ENCODE data around the gene TATDN2.
A peak's percentile ranks its signal among the peaks of the same experiment; 100 is the strongest.

The TATDN2 gene, protein sequence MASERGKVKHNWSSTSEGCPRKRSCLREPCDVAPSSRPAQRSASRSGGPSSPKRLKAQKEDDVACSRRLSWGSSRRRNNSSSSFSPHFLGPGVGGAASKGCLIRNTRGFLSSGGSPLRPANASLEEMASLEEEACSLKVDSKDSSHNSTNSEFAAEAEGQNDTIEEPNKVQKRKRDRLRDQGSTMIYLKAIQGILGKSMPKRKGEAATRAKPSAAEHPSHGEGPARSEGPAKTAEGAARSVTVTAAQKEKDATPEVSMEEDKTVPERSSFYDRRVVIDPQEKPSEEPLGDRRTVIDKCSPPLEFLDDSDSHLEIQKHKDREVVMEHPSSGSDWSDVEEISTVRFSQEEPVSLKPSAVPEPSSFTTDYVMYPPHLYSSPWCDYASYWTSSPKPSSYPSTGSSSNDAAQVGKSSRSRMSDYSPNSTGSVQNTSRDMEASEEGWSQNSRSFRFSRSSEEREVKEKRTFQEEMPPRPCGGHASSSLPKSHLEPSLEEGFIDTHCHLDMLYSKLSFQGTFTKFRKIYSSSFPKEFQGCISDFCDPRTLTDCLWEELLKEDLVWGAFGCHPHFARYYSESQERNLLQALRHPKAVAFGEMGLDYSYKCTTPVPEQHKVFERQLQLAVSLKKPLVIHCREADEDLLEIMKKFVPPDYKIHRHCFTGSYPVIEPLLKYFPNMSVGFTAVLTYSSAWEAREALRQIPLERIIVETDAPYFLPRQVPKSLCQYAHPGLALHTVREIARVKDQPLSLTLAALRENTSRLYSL

DNA sequence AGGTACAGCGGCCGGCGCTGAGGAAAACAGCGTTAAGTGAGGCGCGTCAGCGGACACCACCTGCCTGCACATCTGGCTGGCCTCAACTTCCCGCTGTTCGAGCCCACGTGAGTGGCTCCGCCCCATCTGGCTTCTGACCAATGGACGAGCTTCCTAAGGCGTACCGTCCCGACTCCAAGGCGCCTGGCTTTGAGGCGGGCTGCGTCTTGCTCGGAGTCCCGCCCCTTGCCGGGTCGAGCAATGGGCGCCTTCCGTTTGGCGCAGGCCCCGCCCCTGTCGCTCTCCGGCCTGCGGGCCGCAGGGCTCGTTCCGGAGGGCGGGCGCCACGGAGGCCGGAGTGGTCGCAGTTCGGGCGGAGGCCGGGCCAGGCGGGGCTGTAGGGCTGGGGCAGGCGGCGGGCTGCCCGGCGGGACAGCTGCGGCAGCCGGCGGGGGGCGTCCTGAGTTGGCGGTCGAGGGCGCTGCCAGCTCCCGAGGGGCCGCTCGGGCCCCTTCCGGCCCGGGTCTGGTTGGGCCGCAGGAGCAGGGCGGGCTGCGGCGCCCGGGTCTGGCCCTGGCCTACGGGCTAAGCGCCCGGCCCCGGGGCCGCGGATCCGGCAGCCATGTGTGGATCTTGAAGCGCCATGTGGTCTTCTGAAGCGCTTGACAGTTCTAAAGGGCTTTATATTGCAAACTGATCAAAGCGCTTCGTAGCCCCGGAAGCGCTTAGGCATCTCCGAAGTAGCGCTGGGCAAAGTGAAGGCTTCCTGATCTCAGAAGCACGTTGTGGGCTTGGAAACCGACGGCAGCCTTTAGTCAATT lies at the start of gene TATDN2:
TSS of gene TATDN2 (plus strand) at position 276 of the 800 bp plus-strand sequence. CDS start 742 bp downstream, outside the sequence.
- DNase-seq (ENCODE audit: low read depth in 3 of 3, low spot score in 1 of 3): peak; percentile 84 to 86 (median 85)

DNA sequence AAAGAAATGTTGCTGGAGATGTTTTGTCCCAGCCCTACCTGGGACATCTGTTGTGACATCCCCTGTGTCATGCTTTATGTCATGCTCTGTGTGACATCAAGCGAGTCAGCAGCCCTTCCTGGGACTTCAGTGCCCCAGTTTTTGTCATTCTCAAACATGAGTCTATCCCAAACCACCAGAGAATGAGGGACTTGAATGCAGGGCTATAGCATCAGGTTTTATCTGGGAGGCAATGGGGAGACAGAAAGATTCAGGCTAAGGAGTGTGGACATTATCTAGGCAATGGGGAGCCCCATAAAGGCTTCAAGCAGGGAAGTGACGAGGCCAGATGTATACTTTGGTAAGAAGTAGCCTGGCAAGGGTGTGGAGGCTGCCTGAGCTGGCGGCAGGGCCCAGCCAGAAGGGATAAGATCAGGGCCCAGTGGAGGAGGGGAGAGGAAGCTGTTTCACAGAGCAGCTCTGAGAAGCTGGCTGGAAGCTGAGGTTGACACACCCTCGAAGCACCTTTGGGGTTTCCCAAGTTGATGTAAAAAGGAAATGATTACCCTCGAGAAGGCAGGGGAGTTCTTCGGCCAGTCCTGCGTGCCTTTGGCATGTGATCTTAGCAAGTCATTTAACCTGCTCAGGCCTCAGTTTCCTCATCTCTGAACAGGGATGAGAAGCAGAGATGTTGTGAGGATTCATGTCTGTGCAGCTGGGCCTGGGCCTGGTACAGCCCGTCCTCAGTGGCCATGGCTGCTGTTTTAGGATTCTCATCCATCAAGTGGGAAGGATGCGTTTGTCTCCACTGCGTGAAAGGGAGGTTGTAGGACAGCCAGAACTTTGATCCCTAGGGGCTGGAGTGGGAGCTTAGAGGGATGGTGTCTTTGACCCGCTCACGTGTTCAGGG lies 49.3 kb upstream of the TATDN2 start:
- DNase-seq (ENCODE audit: low read depth in 3 of 3, low spot score in 1 of 3): peak in 2 of 3 donors; percentile 57 to 66

DNA sequence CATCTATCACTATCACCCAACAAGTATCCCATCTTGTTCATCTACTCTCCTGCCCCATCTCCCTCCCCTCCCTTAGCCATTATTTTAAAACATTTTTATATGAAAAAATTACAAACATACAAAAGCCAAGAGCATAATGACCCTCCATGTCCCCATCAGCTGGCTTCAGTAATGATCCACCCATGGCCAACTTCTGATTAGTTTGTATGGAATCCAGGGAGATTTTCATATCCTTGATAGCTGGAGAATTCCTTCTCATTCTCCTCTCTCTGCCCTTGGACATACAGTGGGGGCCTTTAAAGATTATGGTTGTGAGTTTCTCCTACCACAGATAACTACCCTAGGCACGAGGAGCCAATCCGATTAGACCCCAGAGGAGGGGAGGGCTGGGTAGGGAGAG lies 43.3 kb upstream of the TATDN2 start:
- no peak for DNase-seq (ENCODE audit: low read depth in 3 of 3, low spot score in 1 of 3)

DNA sequence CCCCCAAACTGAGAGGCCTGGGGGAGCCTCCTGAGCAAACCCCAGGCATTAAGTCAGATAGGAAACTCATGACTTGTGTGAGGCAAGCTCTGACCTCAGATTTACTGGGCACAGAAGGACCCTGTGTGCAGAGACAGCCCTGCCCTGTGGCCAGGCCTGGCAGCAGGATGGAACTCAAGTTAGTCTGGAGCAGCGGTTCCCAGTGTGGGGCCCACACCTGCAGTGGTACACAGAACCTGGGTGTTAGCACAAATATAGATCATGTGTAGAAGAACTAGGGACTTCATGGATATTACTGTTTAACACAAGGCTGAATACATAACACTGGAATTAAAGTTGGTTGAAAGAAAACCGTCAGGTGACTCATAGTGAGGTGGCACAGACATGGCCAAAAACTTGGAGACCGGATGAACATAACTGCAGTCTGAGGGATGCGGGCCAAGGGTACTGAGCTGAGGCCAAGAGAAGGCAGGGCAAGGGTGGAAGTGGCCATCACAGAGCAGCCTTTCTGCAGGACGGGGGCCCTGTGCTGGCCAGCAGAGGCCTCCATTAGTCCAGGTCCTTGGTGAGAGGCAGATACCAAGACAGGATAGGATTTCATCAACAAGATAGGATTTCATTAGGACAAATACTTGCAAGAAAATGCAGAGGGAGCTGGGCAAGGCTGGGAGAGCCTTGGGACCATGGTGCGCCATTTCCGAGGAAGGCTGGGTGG lies 42.7 kb upstream of the TATDN2 start:
- no peak for DNase-seq (ENCODE audit: low read depth in 3 of 3, low spot score in 1 of 3)

DNA sequence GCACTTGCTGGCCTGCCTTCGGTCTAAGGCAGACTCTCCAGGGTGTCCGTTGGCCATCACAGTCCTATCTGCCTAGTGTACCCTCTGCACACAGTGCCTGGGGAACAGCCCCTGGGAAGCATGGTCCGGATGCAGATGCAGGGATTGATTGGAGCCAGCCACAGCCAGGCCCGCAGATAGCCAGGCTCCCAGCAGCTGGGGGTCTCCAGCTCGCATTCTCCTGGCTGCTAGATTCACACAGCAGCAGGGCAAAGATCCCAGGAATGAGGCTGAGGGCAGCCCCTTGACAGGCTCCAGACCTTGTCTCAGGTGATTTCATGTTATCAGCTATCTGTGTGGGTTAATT lies 42.1 kb upstream of the TATDN2 start:
- DNase-seq (ENCODE audit: low read depth in 3 of 3, low spot score in 1 of 3): no peak

GRCh38 chr3:10213156-10213792 lies 35.0 kb upstream of the TATDN2 start:
- no peak for DNase-seq (ENCODE audit: low read depth in 3 of 3, low spot score in 1 of 3)

DNA sequence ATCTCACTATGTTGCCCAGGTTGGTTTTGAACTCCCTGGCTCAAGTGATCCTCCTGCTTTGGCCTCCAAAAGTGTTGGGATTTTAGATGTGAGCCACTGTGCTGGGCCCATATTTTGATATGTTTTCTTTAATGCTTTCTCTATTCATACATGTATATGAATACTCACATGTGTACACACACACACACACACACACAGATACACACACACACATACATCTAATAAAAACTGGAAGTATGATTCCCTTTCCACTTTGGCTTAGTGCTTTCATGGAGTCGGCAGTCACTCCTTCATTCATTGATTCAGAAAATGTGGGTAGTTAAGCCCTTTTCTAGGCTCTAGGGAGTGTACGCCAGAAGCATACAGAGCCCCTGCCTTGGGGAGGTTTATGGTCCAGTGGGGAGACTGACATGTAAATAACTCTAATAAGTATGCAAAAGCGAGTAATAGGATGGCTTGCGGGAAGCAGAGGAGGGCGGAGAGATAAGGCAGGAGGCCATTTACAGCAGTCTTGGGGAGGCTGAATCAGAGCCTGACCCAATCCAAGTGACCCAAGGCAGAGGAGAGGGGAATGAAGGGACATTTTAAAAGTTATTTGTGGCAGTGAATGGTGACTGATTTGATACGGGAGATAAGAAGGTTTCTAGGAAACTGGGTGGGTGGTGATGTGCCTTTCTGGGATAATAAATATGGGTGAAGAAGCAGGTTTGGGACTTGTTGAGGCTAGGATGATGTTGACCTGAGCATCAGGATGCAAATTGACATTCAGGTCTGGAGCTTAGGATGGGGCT lies 32.5 kb upstream of the TATDN2 start:
- no peak for DNase-seq (ENCODE audit: low read depth in 3 of 3, low spot score in 1 of 3)

- no peak for DNase-seq (ENCODE audit: low read depth in 3 of 3, low spot score in 1 of 3)
Measured at GRCh38 chr3:10217359-10217758, 30.9 kb upstream of the TATDN2 start.

DNA sequence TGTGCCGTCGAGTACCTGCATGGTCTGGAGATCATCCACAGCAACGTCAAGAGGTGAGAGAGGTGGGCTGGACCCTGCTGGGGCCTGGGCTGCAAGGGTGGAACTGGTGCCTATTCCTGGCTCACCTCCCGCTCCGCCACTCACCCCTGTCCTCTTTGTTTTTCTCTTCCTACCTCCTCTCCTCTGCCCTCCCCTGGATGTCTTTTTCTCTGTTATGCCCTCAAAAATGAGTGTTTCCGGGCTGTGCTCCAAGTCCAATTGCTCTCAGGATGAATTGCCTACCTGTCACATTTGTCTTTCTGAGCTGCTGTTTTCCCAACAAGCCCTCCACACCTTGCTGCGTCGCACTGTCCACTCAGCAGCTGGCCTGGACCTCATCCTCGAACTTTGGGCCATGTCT lies 28.5 kb upstream of the TATDN2 start:
- no peak for DNase-seq (ENCODE audit: low read depth in 3 of 3, low spot score in 1 of 3)

DNA sequence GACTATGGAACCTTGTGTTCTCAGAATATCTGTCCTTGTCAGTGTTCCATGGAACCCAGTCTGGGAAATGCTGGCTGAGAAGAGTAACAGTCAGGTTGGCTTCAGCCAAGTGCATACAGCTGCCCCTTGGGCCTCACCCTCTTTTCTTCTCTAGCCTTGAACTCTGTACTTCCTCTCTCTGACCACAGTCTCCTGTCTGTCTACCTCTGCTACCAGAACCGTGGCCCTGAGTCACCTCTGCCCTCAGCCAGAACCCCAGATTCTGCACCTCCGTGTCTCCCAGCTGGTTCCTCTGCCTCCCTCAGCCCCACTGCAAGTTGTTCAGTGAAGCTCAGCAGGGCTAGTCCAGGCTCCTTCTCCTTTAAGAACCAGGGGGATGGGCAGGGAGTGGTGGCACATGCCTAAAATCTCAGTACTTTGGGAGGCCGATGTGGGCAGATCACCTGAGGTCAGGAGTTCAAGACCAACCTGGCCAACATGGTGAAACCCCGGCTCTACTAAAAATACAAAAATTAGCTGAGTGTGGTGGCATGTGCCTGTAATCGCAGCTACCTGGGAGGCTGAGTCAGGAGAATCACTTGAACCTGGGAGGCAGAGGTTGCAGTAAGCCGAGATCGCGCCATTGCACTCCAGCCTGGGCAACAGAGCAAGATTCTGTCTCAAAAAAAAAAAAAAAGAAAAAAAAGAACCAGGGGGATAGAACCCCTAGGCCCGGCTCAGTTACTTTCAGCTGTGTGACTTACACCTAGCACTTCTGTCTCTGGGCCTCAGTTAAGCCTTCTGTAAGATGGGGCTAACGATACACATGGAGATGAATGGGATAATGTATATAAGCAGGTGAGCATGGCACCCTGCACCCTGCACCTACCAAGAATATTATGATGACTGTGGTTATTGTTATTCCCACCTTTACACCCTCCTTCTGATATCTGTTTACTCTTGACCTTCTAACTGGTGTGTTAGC lies 24.3 kb upstream of the TATDN2 start:
- DNase-seq (ENCODE audit: low read depth in 3 of 3, low spot score in 1 of 3): peak in 2 of 3 donors; percentile 20 to 21

GRCh38 chr3:10224794-10225665 lies 23.2 kb upstream of the TATDN2 start:
- peak in 2 of 3 donors; percentile 33 to 36 for DNase-seq (ENCODE audit: low read depth in 3 of 3, low spot score in 1 of 3)

DNA sequence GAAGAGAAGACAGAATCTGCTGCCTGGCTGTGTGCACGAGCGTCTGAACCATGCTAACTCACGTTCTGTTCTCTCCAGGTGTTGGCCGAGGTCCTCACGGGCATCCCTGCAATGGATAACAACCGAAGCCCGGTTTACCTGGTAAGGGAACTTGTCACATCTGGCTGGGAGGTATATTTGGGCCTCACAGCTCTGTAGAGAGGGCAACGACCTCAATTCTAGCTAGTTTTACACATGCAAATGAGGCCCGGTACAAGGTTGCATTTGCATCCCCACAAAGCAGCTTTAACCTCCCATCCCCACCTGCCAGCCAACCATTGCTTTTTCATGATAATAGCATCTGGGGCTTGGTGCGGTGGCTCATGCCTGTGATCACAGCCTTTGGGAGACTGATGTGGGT lies 22.0 kb upstream of the TATDN2 start:
- DNase-seq (ENCODE audit: low read depth in 3 of 3, low spot score in 1 of 3): no peak

DNA sequence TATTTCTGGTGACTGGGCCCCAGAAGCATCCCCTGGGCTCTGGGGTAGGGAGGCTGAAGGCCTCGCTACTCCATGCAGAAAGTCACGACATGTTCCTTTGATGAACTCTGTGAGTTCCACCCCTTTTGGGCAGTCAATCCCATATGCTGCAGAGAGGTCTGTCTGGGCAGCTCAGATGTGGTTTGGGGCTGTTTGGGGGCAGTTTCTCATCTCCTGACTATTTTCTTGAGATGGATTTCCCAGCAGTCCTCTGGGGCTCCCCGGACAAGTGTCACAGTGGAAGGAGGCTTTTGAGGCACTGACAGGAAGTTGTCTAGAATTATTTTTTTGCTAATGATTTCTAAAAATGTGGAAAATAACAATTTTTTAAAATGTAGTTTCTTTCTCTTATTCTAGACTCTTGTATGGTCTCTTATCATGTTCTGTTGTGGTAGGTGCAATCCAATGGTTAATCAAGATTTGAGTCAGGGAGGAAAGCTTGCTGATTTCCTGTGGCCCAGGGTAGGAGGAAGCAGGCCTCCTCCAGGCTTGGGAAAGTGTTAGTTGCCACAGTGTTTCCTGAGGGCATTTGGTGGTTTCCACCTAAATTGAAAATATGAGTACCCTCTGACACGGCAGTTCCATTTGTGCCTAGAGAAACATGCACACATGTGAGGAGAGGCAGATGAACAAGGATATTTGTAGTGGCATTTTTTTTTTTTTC lies 19.9 kb upstream of the TATDN2 start:
- DNase-seq (ENCODE audit: low read depth in 3 of 3, low spot score in 1 of 3): no peak

DNA sequence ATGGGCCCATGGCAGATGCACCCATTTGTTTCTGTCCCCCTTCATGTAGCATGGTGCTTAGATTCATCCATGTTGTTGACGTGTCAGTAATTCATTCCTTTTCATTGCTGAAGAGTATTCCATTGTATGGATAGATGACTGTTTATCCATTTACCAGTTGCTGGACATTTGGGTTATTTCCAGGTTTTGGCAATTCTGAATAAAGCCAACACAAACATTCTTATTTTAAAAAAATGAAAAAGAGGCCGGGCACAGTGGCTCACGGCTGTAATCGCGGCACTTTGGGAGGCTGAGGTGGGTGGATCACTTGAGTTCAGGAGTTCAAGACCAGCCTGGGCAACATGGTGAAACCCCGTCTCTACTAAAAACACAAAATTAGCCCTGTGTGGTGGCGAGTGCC lies 18.7 kb upstream of the TATDN2 start:
- no peak for DNase-seq (ENCODE audit: low read depth in 3 of 3, low spot score in 1 of 3)

DNA sequence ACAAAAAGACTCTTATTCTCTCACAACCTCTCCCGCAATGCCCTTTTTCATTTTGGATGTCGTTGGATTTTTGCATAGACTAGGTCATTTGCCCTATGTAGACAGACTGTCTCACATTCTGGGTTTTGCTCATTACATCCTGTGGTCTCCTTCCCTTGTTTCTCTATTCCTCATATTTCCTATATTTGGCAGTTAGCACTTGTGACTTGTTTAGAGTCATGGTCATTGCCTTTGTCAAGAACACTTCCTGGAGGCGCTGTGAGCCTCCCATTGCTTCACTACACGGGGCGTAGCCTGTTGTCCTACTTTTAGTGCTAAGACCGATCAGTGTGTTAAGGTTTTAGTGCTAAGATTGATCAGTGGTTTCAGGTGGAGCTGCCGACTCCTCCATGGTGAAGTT lies 16.1 kb upstream of the TATDN2 start:
- DNase-seq (ENCODE audit: low read depth in 3 of 3, low spot score in 1 of 3): no peak

- no peak for DNase-seq (ENCODE audit: low read depth in 3 of 3, low spot score in 1 of 3)
Measured at GRCh38 chr3:10233988-10234387, 14.3 kb upstream of the TATDN2 start.

Data from stimulated activated CD4-positive, alpha-beta T cell treated with anti-CD3 and anti-CD28 coated beads, TNF-alpha, amount 100 ng/mL, for 1 hour (primary cell).